GM11168 (cell line): ENCODE measurements around the gene TRIO.

Source experiments
- in situ Hi-C: fragments of 300-500 bp; cut with MboI; formaldehyde crosslinking; loops from one replicate; pipeline ENCODE4 v1.12.0; 2022; ENCODE audit warnings: low sequenced_read_pairs; ENCODE audit not compliant: unreplicated experiment

The TRIO gene

GRCh38 chr5:14386884-14387624, 243.9 kb downstream of the TRIO start:
- in situ Hi-C loops = no loop called here

GRCh38 chr5:14388741-14389140, 245.6 kb downstream of the TRIO start:
- in situ Hi-C loops = no loop called here

DNA sequence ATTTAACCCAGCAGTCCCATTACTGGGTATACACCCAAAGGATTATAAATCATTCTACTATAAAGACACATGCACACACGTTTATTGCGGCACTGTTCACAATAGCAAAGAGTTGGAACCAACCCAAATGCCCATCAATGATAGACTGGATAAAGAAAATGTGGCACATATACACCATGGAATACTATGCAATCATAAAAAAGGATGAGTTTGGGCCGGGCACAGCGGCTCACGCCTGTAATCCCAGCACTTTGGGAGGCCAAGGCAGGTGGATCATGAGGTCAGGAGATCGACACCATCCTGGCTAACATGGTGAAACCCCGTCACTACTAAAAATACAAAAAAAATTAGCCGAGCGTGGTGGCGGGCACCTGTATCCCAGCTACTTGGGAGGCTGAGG, 249.4 kb downstream of the TRIO start:
- in situ Hi-C loops = loop anchor here (10.0 kb wide), 1 partner anchor 252 kb away; no protein-coding TSS in a partner anchor

DNA sequence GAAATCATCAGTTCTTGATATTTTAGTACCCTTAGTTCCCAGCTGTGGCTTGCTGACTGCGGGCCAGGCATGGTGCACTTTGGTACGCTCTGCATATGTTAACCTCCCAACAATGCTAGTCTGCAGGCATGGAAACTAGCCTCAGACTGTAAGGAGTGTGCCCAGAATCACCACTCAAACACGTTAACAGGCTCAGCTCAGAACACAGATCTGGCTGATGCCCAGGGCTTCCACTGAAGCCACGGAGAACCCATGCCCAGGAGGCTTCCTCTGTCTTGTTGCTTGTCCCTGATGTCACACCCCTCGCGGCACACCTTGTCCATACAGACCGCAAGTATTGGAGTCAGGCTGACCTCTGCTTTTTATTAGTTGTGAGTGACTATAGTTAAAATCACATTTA, 251.2 kb downstream of the TRIO start:
- in situ Hi-C loops = loop anchor here (10.0 kb wide), 1 partner anchor 250 kb away; no protein-coding TSS in a partner anchor

GRCh38 chr5:14395411-14395810, 252.3 kb downstream of the TRIO start:
- in situ Hi-C loops = loop anchor here (10.0 kb wide), 1 partner anchor 249 kb away; no protein-coding TSS in a partner anchor

GRCh38 chr5:14396066-14396465, 252.9 kb downstream of the TRIO start:
- in situ Hi-C loops = loop anchor here (10.0 kb wide), 1 partner anchor 249 kb away; no protein-coding TSS in a partner anchor

DNA sequence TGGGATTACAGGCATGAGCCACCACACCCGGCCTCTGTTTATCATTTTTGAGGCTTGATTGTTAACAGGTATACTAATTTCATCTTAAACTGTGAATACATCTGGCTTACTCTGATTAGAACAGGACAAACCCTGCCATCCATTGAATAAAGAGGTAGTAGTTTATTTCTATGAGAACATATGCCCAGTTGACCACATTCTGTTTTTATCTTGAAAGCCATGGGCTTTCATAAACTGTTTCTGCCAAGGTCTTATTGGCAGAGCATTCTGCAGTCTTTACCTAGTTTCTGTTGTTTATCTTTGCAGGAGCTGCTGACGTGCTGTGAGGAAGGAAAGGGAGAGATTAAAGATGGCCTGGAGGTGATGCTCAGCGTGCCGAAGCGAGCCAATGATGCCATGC, 253.6 kb downstream of the TRIO start:
- in situ Hi-C loops = loop anchor here (10.0 kb wide), 1 partner anchor 248 kb away; no protein-coding TSS in a partner anchor

DNA sequence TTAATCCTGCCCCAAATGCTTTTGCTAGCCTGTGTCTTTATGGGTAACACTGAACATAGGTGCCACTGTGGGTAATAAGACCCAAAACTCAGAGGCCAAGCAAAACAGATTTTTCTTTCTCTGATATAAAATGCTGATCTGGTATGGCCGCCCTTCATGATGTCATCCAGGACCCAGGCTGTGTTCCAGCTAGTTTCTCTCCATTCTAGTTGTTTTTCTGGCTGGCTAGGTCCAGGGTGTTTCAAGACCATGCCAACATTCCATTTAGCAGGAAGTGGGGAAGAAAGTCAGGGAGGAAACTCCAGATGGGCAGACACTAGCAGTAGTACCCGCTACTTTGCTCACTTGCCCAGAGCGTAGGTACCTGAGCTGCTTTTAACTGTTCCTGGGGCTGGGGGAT, 254.6 kb downstream of the TRIO start:
- in situ Hi-C loops = loop anchor here (10.0 kb wide), 1 partner anchor 247 kb away; no protein-coding TSS in a partner anchor

GRCh38 chr5:14399054-14399692, 256.0 kb downstream of the TRIO start:
- in situ Hi-C loops = loop anchor here (10.0 kb wide), 1 partner anchor 246 kb away; no protein-coding TSS in a partner anchor

DNA sequence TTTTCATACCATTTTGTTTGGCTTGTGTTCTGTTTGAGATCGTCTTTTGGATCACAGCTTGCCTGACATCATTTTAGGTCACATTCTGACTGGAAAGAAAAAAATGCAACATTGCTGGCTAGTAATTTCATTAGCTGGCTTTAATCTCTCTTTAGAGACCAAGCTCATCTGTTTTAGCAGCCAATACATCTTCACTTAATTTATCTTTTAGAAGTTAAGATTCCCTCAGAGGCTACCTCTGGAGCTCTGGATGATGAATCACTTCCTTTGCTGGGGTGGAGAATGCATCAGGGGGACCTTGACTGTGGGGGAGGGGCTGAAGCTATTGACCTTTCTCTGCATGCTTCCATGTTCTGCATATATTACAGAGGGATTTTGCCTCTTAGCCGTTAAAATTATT, 256.9 kb downstream of the TRIO start:
- in situ Hi-C loops = no loop called here

DNA sequence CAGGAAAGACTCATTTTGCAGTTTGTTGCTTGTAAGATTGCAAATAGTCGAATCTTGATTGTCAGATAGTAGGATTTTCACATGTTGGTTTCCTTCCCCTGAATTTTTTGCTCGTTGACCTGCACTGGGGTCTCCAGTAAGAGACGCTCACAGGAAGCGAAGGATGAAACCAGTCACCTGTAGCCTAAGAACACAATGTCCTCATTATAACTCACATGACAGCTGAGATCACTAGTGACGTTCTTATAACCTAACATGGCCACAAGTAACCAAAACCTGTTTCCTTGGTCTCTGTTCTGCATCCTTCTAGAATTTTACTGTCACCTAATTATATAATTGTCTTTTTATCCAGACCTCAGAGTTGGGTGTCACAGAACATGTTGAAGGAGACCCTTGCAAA, 257.5 kb downstream of the TRIO start:
- in situ Hi-C loops = no loop called here

DNA sequence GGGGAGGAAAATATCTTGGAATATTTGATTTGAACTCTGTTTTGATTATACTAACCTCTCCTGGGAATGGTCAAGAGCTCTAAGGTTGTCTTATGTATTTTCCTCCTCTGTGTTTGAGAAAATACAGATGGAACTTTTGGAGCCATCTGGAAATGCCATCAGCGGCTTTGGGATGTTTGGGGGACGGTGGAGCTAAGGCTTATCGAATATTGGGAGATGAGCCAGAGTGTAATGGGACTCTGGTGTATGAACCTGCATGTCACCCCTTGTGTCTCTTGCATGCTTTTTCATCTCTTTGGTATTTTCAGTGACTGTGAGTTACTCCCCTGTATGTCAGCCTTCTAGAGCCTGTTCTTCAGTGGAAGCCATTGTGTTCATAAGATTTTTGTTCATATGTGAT, 258.5 kb downstream of the TRIO start:
- in situ Hi-C loops = no loop called here

GRCh38 chr5:14402424-14402823, 259.3 kb downstream of the TRIO start:
- in situ Hi-C loops = no loop called here

GRCh38 chr5:14404780-14405179, 261.6 kb downstream of the TRIO start:
- in situ Hi-C loops = no loop called here

DNA sequence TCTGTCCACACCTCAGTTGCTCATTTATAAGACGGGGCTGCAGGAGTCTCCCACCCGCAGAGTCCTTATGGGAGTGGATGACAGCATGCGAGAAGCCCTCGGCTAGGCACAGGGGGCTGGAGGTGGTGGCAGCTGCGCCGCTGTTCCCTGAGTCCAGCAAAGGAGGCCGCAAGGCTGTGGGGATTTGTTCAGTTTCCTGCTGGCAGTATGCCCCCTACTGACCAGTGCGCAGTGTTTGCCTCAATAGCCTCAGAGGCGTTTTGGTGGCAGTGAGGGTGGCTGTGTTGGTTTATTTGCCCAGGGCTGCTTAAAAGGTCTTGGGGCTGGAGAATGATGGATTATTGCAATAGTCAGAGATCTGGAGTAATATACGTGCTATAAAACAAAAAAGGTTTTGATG, 262.1 kb downstream of the TRIO start:
- in situ Hi-C loops = no loop called here

GRCh38 chr5:14405706-14406553, 262.8 kb downstream of the TRIO start:
- in situ Hi-C loops = no loop called here

DNA sequence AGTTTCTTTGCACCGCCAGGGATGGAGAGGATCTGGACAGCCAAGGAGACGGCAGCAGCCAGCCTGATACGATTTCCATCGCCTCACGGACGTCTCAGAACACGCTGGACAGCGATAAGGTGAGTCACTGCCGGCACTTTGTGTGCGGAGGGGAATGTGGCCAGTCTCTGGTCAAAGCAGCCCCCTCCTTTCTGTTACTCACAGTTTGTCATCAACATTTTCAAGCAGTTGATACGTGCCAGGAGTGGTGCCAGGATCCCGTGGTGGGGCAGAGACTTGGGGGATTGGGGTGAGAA, 263.4 kb downstream of the TRIO start:
- in situ Hi-C loops = no loop called here

DNA sequence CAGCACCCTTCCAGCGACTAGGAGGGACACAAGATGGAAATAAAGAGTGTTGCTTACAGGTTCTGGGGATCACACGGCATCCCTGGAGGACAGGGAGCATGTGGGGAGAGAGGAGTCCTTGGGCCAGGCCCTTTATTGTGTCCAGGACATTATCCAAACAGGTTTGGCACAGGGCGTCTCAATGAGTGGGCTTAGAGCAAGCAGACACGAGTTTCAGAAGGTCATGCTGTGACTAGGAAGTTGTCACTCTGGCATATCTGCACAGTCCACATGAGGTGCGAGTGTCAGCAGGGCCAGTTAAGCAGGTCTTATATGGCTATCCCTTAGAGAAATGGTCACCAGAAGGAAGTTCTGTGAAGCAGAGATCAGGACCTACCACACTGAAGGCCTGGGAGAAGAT, 263.9 kb downstream of the TRIO start:
- in situ Hi-C loops = no loop called here

- in situ Hi-C loops = no loop called here
Observed at GRCh38 chr5:14407746-14408175, 264.6 kb downstream of the TRIO start.

DNA sequence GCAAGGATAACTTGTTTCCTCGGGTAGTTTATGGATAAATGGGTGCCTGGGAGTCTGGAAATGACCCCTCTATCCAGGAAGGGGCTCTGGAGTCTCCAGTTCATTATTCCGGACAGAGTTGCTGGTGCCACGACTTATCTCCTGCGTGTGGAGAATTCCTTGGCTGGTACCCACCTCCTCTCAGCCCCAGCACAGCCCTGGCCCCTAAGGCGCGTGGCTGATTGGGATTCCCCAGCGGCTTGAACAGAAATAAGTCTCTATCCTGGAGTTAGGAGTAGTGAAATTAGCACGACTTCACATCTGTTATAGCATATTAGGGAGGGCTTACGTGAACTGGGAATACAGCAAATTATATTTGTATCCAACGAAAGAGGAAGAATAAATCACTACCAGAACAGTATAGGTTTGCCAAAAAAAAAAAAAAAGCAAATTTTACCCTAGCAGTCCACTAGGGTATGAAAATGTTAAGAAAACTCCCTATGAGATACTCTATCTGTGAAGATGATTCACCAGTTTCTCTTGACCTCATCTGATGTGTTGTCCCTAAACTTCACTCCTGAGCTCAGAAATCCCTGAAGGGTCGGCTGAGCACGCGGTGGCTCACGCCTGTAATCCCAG, 265.9 kb downstream of the TRIO start:
- in situ Hi-C loops = no loop called here

- in situ Hi-C loops = no loop called here
Observed at GRCh38 chr5:14410068-14410393, 266.9 kb downstream of the TRIO start.
